Panc1 (cell line): ENCODE data around the gene LILRA2. TPM values are rescaled to one million over a fixed set of nuclear protein-coding genes. Genes with fewer than 3 reads are reported as not detected.

Experiments
- ATAC-seq: fragments of 200-7000 bp; cut with Tn5 transposase; 2 replicates; pipeline ENCODE4 v1.9.1; 2020; ENCODE audit warnings: mild to moderate bottlenecking, moderate library complexity
- BruUV-seq: library from RNA; stranded (reverse); fragments of 400-500 nt; replicated peaks from 2 replicates; lab custom pipeline; 2021; lab: Mats Ljungman, UMichigan
- CTCF ChIA-PET: fragments of 300-600 bp; sonication (Branson Sonifier 250); formaldehyde crosslinking; loops from one replicate; lab custom pipeline; 2022; ENCODE audit warnings: antibody characterized with exemption; lab: Charles Lee
- POLR2A ChIA-PET: fragments of 300-600 bp; sonication (Branson Sonifier 250); formaldehyde crosslinking; loops from one replicate; lab custom pipeline; 2022; ENCODE audit warnings: antibody characterized with exemption; lab: Charles Lee
- DNase-seq: peaks from one replicate; pipeline ENCODE4 v3.0.0-alpha.2; 2010; ENCODE audit warnings: low read depth, low spot score
- H3K27ac ChIP-seq: 2 replicates; pipeline ENCODE4 v1.5.1; 2011; ENCODE audit warnings: mild to moderate bottlenecking, low read length, inconsistent platforms
- H3K27me3 ChIP-seq: fragments of 200-500 bp; sonication (Bioruptor generic); 2 replicates; pipeline ENCODE4 v1.6.0; 2014; ENCODE audit warnings: low read length, inconsistent platforms; ENCODE audit not compliant: control insufficient read depth, insufficient read depth
- H3K36me3 ChIP-seq: fragments of 200-500 bp; sonication (Bioruptor generic); 2 replicates; pipeline ENCODE4 v1.5.1; 2014; ENCODE audit warnings: inconsistent platforms, mild to moderate bottlenecking, low read length, moderate library complexity; ENCODE audit not compliant: control insufficient read depth, insufficient read depth
- H3K4me1 ChIP-seq: 2 replicates; pipeline ENCODE4 v1.5.1; 2011; ENCODE audit warnings: inconsistent platforms, mild to moderate bottlenecking, low read length, moderate library complexity; ENCODE audit not compliant: control insufficient read depth, insufficient read depth
- H3K4me3 ChIP-seq, 2 experiments: 2 replicates each; pipeline ENCODE4 v1.5.1; 2011 to 2012; ENCODE audit warnings: low read depth in 2 of 2, low read length in 2 of 2, mild to moderate bottlenecking in 2 of 2, inconsistent platforms in 1 of 2, moderate library complexity in 1 of 2
- H3K9me3 ChIP-seq: fragments of 200-500 bp; sonication (Bioruptor generic); 2 replicates; pipeline ENCODE4 v1.5.1; 2014; ENCODE audit warnings: low read depth, mild to moderate bottlenecking, inconsistent platforms, low read length, moderate library complexity; ENCODE audit not compliant: control insufficient read depth, insufficient read depth
- CTCF ChIP-seq: fragments of 450-650 bp; IDR thresholded peaks from 2 replicates; pipeline ENCODE4 v1.5.1; 2017; ENCODE audit warnings: mild to moderate bottlenecking
- POLR2AphosphoS5 ChIP-seq: IDR thresholded peaks from 2 replicates; pipeline ENCODE4 v1.6.1; 2012; ENCODE audit warnings: mild to moderate bottlenecking, low read depth, low read length, moderate library complexity
- REST ChIP-seq, 2 experiments: IDR thresholded peaks; 2 replicates each; pipeline ENCODE4 v1.6.1; 2011 to 2012; ENCODE audit warnings: low read depth in 2 of 2, control low read depth in 1 of 2, low read length in 1 of 2, mild to moderate bottlenecking in 1 of 2, moderate library complexity in 1 of 2; ENCODE audit not compliant: insufficient read depth in 1 of 2
- SIN3A ChIP-seq: IDR thresholded peaks from 2 replicates; pipeline ENCODE4 v1.6.1; 2012; ENCODE audit warnings: low read depth, mild to moderate bottlenecking, low read length, moderate library complexity, borderline replicate concordance; ENCODE audit not compliant: insufficient read depth
- TCF7L2 ChIP-seq: IDR thresholded peaks from 2 replicates; pipeline ENCODE4 v1.6.1; 2011; ENCODE audit warnings: mild to moderate bottlenecking, low read depth, low read length, inconsistent platforms
- in situ Hi-C: cut with HindIII; loops from 2 replicates; pipeline ENCODE4 v1.10.0; 2016; ENCODE audit warnings: low sequenced_read_pairs, low pct_unique_long_range_greater_than_20kb
- intact Hi-C: fragments of 100-400 bp; cut with micrococcal nuclease; formaldehyde crosslinking; loops from one replicate; pipeline ENCODE4 v1.10.0; 2022; ENCODE audit not compliant: unreplicated experiment
- total RNA-seq: library from RNA; stranded (reverse); gene quantifications from one replicate; pipeline ENCODE4 v1.2.1, GENCODE V29; 2021; ENCODE audit not compliant: unreplicated experiment

Gene LILRA2
- total RNA-seq, 1 experiment from 2014 or later = not detected

DNA sequence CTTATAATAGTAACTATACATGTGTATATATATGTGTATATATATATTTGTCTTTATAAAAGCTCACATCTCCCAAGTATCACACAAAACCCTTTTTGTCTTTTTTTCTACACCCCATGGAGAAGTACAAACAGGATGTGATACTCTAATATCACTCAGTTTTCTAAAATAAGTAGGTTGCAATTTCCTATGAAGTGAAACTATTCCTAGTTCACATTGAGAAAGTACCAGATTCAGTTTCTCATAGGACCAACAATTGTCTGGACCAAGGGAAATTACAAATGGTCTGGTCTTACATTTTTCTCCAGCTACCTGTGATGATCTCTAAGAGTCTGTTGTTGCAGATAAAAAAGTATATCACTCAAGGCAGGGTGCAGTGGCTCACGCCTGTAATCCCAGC is 38.8 kb downstream of the LILRA2 start:
- Histone ChIP-seq H3K4me1 (no peaks in the 10 kb centered on the region), H3K36me3 (no peaks in the 10 kb centered on the region), H3K27ac (no peak overlapping the region), H3K4me3 (no peak overlapping the region), H3K27me3 (no peaks in the 10 kb centered on the region), H3K9me3 (0 out of 2 replicates have a peak, but pooled peaks cover 7% of the 10 kb centered on the region)
- CTCF ChIA-PET = no interaction called here
- TF ChIP-seq POLR2AphosphoS5 = no peak
- TF ChIP-seq TCF7L2 = no peak
- TF ChIP-seq CTCF = no peak
- TF ChIP-seq REST (IDR thresholded peaks at IDR 0.05; ENCODE audit: insufficient read depth in 1 of 2, low read depth in 2 of 2, low read length in 1 of 2) = no peak
- no peak for TF ChIP-seq SIN3A
- POLR2A ChIA-PET = no interaction called here
- DNase-seq (no peak), ATAC-seq (no peak)
- intact Hi-C loops = no loop called here
- in situ Hi-C loops = no loop called here
- no TSS peak for BruUV-seq

- Histone ChIP-seq H3K4me1 (no peaks in the 10 kb centered on the region), H3K36me3 (no peaks in the 10 kb centered on the region), H3K27ac (no peak overlapping the region), H3K9me3 (0 out of 2 replicates have a peak, but pooled peaks cover 7% of the 10 kb centered on the region), H3K27me3 (0 out of 2 replicates have a peak, but pooled peaks cover 2% of the 10 kb centered on the region), H3K4me3 (no peak overlapping the region)
- in situ Hi-C loops = no loop called here
- intact Hi-C loops = no loop called here
- no TSS peak for BruUV-seq
- POLR2A ChIA-PET = no interaction called here
- no peak for DNase-seq
- no peak for TF ChIP-seq REST (IDR thresholded peaks at IDR 0.05; ENCODE audit: insufficient read depth in 1 of 2, low read depth in 2 of 2, low read length in 1 of 2)
- no peak for TF ChIP-seq CTCF
- TF ChIP-seq TCF7L2 = no peak
- TF ChIP-seq SIN3A = no peak
- no peak for TF ChIP-seq POLR2AphosphoS5
- CTCF ChIA-PET = no interaction called here
- no peak for ATAC-seq
Measured at GRCh38 chr19:54614726-54615125, 41.1 kb downstream of the LILRA2 start.
